ENCODE results near the gene PBLD. TPM values are rescaled to one million over a fixed set of nuclear protein-coding genes. Genes with fewer than 3 reads are reported as not detected.

The PBLD gene
- polyA plus RNA-seq, 1 donor from 2014 or later, result 6.7 TPM

DNA sequence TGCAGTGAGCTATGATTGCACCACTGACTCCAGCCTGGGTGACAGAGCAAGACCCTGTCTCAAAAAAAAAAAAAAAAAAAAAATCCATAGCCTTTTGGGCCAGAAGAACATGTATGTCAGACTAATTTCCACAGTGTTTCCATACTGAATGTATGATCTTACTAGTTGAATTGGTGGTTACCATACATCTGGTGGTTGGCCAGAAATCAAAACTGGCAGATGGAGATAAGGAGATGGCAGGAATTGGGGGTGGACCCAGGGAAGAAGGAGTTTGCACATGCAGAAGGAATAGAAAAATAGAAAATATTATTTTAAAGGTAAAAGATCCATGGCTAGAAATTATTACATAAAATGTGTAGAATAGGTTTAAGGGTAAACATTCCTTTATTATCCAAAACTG, 97.1 kb downstream of the PBLD start:
- no peaks in the 10 kb centered on the region for H3K36me3 ChIP-seq (ENCODE audit: insufficient read depth, low read length)
- H4K20me1 ChIP-seq (ENCODE audit: insufficient read depth), result no peaks in the 10 kb centered on the region

DNA sequence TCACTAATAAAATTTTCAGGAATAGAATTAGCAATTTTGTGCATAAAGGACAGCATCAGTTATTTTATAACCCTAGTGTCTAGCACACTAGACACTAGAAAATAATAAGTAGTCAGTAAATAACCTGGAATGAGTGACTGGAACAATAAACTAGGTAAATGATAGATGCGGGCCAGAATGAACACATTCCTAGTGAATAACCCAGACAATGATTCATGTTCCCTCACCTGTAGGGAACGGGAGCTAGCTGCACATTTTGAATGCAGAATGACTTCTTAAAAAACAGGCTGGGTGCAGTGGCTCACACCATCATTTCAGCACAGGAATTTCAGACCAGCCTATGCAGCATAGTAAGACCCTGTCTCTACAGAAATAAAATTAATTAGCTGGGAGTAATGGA, 97.6 kb downstream of the PBLD start:
- no peaks in the 10 kb centered on the region for H3K79me2 ChIP-seq (replicated peaks; ENCODE audit: insufficient read depth, low read length)
- peaks cover 4% of the 10 kb centered on the region for H3F3A ChIP-seq (ENCODE audit: insufficient read depth, low read length, poor library complexity, severe bottlenecking)
- no peaks in the 10 kb centered on the region for H4K20me1 ChIP-seq (ENCODE audit: insufficient read depth)
- H3K36me3 ChIP-seq (ENCODE audit: insufficient read depth, low read length), result no peaks in the 10 kb centered on the region
- no peak overlapping the region for H2AFZ ChIP-seq (ENCODE audit: low read depth, low read length)
- no peak overlapping the region for H3K4me2 ChIP-seq (ENCODE audit: low read length)
- H3K4me3 ChIP-seq (ENCODE audit: low read length), result no peak overlapping the region
- TF ChIP-seq SMC3 (conservative IDR thresholded peaks at IDR 0.05; ENCODE audit: poor library complexity), result no peak
- no peak for TF ChIP-seq RAD21 (conservative IDR thresholded peaks at IDR 0.05)
- no peak for TF ChIP-seq EP300 (conservative IDR thresholded peaks at IDR 0.05; ENCODE audit: poor library complexity, severe bottlenecking)
- TF ChIP-seq, protein P1, sequence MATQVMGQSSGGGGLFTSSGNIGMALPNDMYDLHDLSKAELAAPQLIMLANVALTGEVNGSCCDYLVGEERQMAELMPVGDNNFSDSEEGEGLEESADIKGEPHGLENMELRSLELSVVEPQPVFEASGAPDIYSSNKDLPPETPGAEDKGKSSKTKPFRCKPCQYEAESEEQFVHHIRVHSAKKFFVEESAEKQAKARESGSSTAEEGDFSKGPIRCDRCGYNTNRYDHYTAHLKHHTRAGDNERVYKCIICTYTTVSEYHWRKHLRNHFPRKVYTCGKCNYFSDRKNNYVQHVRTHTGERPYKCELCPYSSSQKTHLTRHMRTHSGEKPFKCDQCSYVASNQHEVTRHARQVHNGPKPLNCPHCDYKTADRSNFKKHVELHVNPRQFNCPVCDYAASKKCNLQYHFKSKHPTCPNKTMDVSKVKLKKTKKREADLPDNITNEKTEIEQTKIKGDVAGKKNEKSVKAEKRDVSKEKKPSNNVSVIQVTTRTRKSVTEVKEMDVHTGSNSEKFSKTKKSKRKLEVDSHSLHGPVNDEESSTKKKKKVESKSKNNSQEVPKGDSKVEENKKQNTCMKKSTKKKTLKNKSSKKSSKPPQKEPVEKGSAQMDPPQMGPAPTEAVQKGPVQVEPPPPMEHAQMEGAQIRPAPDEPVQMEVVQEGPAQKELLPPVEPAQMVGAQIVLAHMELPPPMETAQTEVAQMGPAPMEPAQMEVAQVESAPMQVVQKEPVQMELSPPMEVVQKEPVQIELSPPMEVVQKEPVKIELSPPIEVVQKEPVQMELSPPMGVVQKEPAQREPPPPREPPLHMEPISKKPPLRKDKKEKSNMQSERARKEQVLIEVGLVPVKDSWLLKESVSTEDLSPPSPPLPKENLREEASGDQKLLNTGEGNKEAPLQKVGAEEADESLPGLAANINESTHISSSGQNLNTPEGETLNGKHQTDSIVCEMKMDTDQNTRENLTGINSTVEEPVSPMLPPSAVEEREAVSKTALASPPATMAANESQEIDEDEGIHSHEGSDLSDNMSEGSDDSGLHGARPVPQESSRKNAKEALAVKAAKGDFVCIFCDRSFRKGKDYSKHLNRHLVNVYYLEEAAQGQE (IDR thresholded peaks at IDR 0.05; ENCODE audit: borderline replicate concordance), result no peak
- H3K9me3 ChIP-seq (ENCODE audit: low read length), result no peaks in the 10 kb centered on the region
- no peak overlapping the region for H3K9ac ChIP-seq (ENCODE audit: low read length)
- H3K27ac ChIP-seq (ENCODE audit: low read length), result no peak overlapping the region
- no peaks in the 10 kb centered on the region for H3K9me2 ChIP-seq (ENCODE audit: insufficient read depth, low read length)
- no peaks in the 10 kb centered on the region for H3K27me3 ChIP-seq (ENCODE audit: insufficient read depth, low read depth, low read length)

More for the DNA sequence above, 97.1 kb downstream of the PBLD start:
- Histone ChIP-seq H3K9ac (ENCODE audit: low read length) (no peak overlapping the region), H3F3A (ENCODE audit: insufficient read depth, low read length, poor library complexity, severe bottlenecking) (peaks cover 3% of the 10 kb centered on the region), H3K27me3 (ENCODE audit: insufficient read depth, low read depth, low read length) (no peaks in the 10 kb centered on the region), H2AFZ (ENCODE audit: low read depth, low read length) (no peak overlapping the region), H3K79me2 (replicated peaks; ENCODE audit: insufficient read depth, low read length) (no peaks in the 10 kb centered on the region), H3K4me2 (ENCODE audit: low read length) (no peak overlapping the region), H3K9me2 (ENCODE audit: insufficient read depth, low read length) (no peaks in the 10 kb centered on the region), H3K9me3 (ENCODE audit: low read length) (no peaks in the 10 kb centered on the region), H3K4me3 (ENCODE audit: low read length) (no peak overlapping the region), H3K27ac (ENCODE audit: low read length) (no peak overlapping the region)
- TF ChIP-seq, protein P2, sequence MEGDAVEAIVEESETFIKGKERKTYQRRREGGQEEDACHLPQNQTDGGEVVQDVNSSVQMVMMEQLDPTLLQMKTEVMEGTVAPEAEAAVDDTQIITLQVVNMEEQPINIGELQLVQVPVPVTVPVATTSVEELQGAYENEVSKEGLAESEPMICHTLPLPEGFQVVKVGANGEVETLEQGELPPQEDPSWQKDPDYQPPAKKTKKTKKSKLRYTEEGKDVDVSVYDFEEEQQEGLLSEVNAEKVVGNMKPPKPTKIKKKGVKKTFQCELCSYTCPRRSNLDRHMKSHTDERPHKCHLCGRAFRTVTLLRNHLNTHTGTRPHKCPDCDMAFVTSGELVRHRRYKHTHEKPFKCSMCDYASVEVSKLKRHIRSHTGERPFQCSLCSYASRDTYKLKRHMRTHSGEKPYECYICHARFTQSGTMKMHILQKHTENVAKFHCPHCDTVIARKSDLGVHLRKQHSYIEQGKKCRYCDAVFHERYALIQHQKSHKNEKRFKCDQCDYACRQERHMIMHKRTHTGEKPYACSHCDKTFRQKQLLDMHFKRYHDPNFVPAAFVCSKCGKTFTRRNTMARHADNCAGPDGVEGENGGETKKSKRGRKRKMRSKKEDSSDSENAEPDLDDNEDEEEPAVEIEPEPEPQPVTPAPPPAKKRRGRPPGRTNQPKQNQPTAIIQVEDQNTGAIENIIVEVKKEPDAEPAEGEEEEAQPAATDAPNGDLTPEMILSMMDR (IDR thresholded peaks at IDR 0.05; ENCODE audit: poor library complexity, severe bottlenecking), result no peak
- no peak for TF ChIP-seq POLR2AphosphoS5 (IDR thresholded peaks at IDR 0.05)
- TF ChIP-seq, protein P1 (IDR thresholded peaks at IDR 0.05; ENCODE audit: borderline replicate concordance), result no peak
- TF ChIP-seq RAD21 (conservative IDR thresholded peaks at IDR 0.05), result no peak
- TF ChIP-seq EZH2 (IDR thresholded peaks at IDR 0.05; ENCODE audit: borderline replicate concordance, insufficient read depth, low read length, poor library complexity, severe bottlenecking), result no peak
- no peak for TF ChIP-seq MXI1 (conservative IDR thresholded peaks at IDR 0.05; ENCODE audit: poor library complexity, severe bottlenecking)
- no peak for TF ChIP-seq EP300 (conservative IDR thresholded peaks at IDR 0.05; ENCODE audit: poor library complexity, severe bottlenecking)
- no peak for TF ChIP-seq TAF1 (IDR thresholded peaks at IDR 0.05; ENCODE audit: low read depth)
